ENCODE results near the gene KLHDC8A. TPM values are rescaled to one million over a fixed set of nuclear protein-coding genes. Genes with fewer than 3 reads are reported as not detected.

KLHDC8A gene
- total RNA-seq, 2 experiments from 2014 or later, result not detected

DNA sequence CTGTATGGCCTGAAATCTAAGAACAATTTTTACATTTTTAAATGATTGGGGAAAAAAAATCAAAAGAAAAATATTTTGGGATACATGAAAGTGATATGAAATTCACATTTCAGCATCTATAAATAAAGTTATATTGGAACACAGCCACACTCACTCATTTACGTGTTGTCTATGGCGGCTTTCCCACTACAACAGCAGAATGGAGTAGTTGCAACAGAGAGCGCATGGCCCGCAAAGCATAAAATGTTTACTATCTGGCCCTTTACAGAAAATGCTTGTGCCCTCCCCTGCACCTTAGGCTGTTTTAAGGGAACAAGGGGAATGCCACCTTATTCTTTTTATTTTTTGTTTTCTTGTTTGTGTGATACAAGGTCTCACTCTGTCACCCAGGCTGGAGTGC, 3.5 kb downstream of the KLHDC8A start:
- Mint-ChIP-seq H3K9me3 (no peaks in the 10 kb centered on the region), H3K36me3 (ENCODE audit: low read depth) (no peaks in the 10 kb centered on the region), H3K4me1 (ENCODE audit: low read depth) (no peaks in the 10 kb centered on the region), H3K27me3 (peaks cover 2% of the 10 kb centered on the region), H3K4me3 (no peak overlapping the region), H3K27ac (no peak overlapping the region)
- ChIA-PET POLR2A (interaction anchor here (1.4 kb wide), 1 partner anchor 170 kb away, joined by 6 read pairs; no protein-coding TSS in a partner anchor), CTCF (interaction anchor here (0.7 to 5.0 kb wide), 21 partner anchors 8 to 279 kb away, joined by 3 to 121 read pairs (median 7); partner anchors contain the start of genes BLACAT1, ELK4 and LEMD1)
- ATAC-seq (no peak), DNase-seq (no peak)
- TF ChIP-seq, protein P1, sequence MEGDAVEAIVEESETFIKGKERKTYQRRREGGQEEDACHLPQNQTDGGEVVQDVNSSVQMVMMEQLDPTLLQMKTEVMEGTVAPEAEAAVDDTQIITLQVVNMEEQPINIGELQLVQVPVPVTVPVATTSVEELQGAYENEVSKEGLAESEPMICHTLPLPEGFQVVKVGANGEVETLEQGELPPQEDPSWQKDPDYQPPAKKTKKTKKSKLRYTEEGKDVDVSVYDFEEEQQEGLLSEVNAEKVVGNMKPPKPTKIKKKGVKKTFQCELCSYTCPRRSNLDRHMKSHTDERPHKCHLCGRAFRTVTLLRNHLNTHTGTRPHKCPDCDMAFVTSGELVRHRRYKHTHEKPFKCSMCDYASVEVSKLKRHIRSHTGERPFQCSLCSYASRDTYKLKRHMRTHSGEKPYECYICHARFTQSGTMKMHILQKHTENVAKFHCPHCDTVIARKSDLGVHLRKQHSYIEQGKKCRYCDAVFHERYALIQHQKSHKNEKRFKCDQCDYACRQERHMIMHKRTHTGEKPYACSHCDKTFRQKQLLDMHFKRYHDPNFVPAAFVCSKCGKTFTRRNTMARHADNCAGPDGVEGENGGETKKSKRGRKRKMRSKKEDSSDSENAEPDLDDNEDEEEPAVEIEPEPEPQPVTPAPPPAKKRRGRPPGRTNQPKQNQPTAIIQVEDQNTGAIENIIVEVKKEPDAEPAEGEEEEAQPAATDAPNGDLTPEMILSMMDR (IDR thresholded peaks at IDR 0.05), result no peak
- intact Hi-C loops (cut with micrococcal nuclease), result loop anchor here (5.0 kb wide), 1 partner anchor 169 kb away; no protein-coding TSS in a partner anchor

DNA sequence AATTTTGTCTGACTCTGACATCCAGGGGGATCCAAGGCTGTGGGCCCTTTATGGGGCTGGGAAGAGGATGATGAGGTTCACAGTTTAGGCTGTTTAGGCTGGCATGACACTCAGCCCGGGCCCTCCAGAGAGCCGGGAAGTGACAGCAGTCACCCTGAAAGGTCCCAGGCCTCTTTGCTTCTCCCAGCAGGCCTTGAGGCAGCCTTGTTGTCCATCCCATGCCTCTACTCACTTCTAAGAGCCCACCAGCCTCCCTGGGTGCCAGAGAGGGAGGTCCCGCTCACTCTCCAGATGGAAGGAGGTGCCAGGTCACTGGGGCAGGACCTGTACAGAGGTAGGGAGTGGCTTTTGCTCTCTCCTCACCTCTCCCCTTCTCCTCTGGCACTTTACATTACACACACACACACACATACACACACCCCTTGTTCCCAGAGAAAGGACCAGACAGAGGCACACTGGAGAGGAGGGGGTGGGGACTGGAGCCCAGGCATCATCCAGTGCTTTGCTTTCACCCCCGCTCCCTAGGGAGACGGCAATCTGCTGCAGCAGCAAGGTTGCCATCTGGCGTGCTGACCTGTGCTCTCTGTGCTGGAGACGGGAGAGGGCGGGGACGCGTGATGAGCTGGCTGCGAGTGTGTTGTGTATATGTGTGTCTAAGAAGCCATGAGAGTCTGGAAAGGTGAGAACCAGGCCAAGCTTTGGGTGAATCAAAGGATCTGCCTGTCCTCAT, 4.6 kb downstream of the KLHDC8A start:
- intact Hi-C loops (cut with micrococcal nuclease), result loop anchor here (5.0 kb wide), 1 partner anchor 170 kb away; no protein-coding TSS in a partner anchor
- no peak for DNase-seq
- TF ChIP-seq, protein P1 (IDR thresholded peaks at IDR 0.05), result no peak

DNA sequence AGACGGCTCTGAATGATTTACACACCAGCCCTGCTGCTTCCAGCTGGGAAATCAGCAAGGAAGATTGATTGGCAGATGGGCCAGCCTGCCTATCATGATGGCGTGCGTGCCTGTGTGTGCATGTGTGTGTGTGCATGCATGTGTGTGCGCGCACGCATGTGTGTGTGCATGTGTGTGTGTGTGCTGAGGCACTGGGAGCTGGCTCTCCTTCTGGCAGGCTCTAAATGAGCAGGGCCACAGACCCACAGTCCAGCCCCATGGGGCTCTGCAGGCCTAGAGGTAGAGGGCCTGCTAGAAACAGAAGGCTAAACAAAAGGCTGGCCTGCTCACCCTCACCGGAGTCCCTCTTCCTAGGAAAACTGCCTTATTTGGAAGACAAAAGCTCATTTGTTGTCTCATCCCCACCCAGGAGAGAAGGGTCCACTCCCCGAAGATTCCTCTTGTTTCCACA, 6.0 kb downstream of the KLHDC8A start:
- no peaks in the 10 kb centered on the region for H3K36me3 Mint-ChIP-seq (ENCODE audit: low read depth)
- H3K9me3 Mint-ChIP-seq, result no peaks in the 10 kb centered on the region
- no peak overlapping the region for H3K4me3 Mint-ChIP-seq
- TF ChIP-seq, protein P1 (IDR thresholded peaks at IDR 0.05), result no peak
- DNase-seq (no peak), ATAC-seq (no peak)
- intact Hi-C loops (cut with micrococcal nuclease), result loop anchor here (5.0 kb wide), 1 partner anchor 172 kb away; no protein-coding TSS in a partner anchor
- H3K4me1 Mint-ChIP-seq (ENCODE audit: low read depth), result no peaks in the 10 kb centered on the region
- H3K27me3 Mint-ChIP-seq, result peaks cover 11% of the 10 kb centered on the region
- H3K27ac Mint-ChIP-seq, result no peak overlapping the region
- ChIA-PET POLR2A (interaction anchor here (0.9 kb wide), 1 partner anchor 82 kb away, joined by 3 read pairs; no protein-coding TSS in a partner anchor), CTCF (interaction anchor here (0.8 to 2.8 kb wide), 6 partner anchors 14 to 206 kb away, joined by 3 to 15 read pairs (median 6); no protein-coding TSS in a partner anchor)

More for the DNA sequence above, 4.6 kb downstream of the KLHDC8A start:
- H3K27ac Mint-ChIP-seq, result no peak overlapping the region
- no peaks in the 10 kb centered on the region for H3K9me3 Mint-ChIP-seq
- POLR2A ChIA-PET, result interaction anchor here (0.6 kb wide), 1 partner anchor 131 kb away, joined by 3 read pairs; no protein-coding TSS in a partner anchor
- CTCF ChIA-PET, result interaction anchor here (1.2 to 5.0 kb wide), 5 partner anchors 13 to 133 kb away, joined by 4 to 121 read pairs (median 35); no protein-coding TSS in a partner anchor
- peaks cover 4% of the 10 kb centered on the region for H3K27me3 Mint-ChIP-seq
- H3K4me3 Mint-ChIP-seq, result no peak overlapping the region
- no peaks in the 10 kb centered on the region for H3K4me1 Mint-ChIP-seq (ENCODE audit: low read depth)
- no peaks in the 10 kb centered on the region for H3K36me3 Mint-ChIP-seq (ENCODE audit: low read depth)
- ATAC-seq, result no peak

DNA sequence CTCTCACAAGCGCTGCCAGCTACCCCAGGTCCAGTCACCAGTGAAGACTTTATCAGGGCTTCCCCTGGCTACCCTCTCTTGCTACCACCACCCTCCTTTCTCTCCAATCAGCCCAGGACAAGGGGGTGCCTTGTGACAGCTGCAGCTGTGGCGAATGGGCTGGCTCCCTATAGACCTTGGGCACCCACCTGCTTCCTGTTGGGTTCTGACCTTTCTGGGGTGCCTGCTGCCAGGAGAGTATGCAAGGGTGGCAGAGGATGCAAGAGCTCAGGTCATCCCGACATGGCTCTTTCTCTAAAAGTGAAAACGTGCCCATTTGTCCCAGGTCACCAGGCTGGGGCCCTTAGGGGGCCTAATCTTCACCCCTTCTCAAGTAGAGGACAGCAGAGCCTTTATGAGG, 6.6 kb downstream of the KLHDC8A start:
- no peak for ATAC-seq
- Mint-ChIP-seq H3K27me3 (peaks cover 17% of the 10 kb centered on the region), H3K36me3 (ENCODE audit: low read depth) (no peaks in the 10 kb centered on the region), H3K9me3 (no peaks in the 10 kb centered on the region), H3K4me1 (ENCODE audit: low read depth) (no peaks in the 10 kb centered on the region), H3K4me3 (no peak overlapping the region), H3K27ac (no peak overlapping the region)
- CTCF ChIA-PET, result interaction anchor here (0.9 to 2.8 kb wide), 7 partner anchors 14 to 207 kb away, joined by 3 to 15 read pairs (median 7); no protein-coding TSS in a partner anchor
- POLR2A ChIA-PET, result interaction anchor here (0.9 kb wide), 1 partner anchor 83 kb away, joined by 3 read pairs; no protein-coding TSS in a partner anchor
- intact Hi-C loops (cut with micrococcal nuclease), result loop anchor here (5.0 kb wide), 1 partner anchor 172 kb away; no protein-coding TSS in a partner anchor
- TF ChIP-seq, protein P1 (IDR thresholded peaks at IDR 0.05), result no peak
- no peak for DNase-seq

All from activated CD8-positive, alpha-beta T cell treated with anti-CD3 and anti-CD28 coated beads for 36 hours (primary cell).